CD4-positive, CD25-positive, alpha-beta regulatory T cell (primary cell): ENCODE data around the gene SETX. TPM values are rescaled to one million over a fixed set of nuclear protein-coding genes. Genes with fewer than 3 reads are reported as not detected.

Source experiments
- ATAC-seq, 2 donors: fragments of 150-1000 bp; cut with Tn5 transposase; one replicate each; pipeline ENCODE4 v1.10.0; 2021; ENCODE audit warnings: low read depth in 2 of 2, moderate number of reproducible peaks in 2 of 2, moderate library complexity in 1 of 2
- DNase-seq, 3 donors: peaks; one replicate each; pipeline versions ENCODE4 v3.0.0 to v3.0.0-alpha.2; 2012 to 2022; ENCODE audit warnings: mixed read lengths in 1 of 3
- H3K27ac ChIP-seq: one replicate; pipeline ENCODE4 v1.7.0; 2013; ENCODE audit warnings: mild to moderate bottlenecking, low read length; ENCODE audit not compliant: insufficient read depth, poor library complexity, severe bottlenecking
- H3K27me3 ChIP-seq: one replicate; pipeline ENCODE4 v1.7.0; 2013; ENCODE audit warnings: low read length; ENCODE audit not compliant: control insufficient read depth, insufficient read depth
- H3K36me3 ChIP-seq: one replicate; pipeline ENCODE4 v1.7.0; 2013; ENCODE audit warnings: mild to moderate bottlenecking, low read length, moderate library complexity; ENCODE audit not compliant: control insufficient read depth, insufficient read depth
- H3K4me1 ChIP-seq: 2 replicates; pipeline ENCODE4 v1.7.0; 2013; ENCODE audit warnings: mild to moderate bottlenecking, low read length; ENCODE audit not compliant: insufficient read depth, control insufficient read depth, poor library complexity, severe bottlenecking
- H3K4me3 ChIP-seq: one replicate; pipeline ENCODE4 v1.7.0; 2013; ENCODE audit warnings: low read depth, mild to moderate bottlenecking, low read length, moderate library complexity
- H3K9me3 ChIP-seq, 2 experiments: 1 replicate in 1 of 2; 2 replicates in 1 of 2; pipeline ENCODE4 v1.7.0; 2013; ENCODE audit warnings: low read length in 2 of 2, mild to moderate bottlenecking in 1 of 2, moderate library complexity in 1 of 2; ENCODE audit not compliant: control insufficient read depth in 2 of 2
- H3K27ac Mint-ChIP-seq, 3 donors: one replicate each; pipeline ENCODE4 v1.8.0; 2020 to 2022; ENCODE audit warnings: mild to moderate bottlenecking in 3 of 3, mixed read lengths in 3 of 3, moderate library complexity in 2 of 3
- H3K27me3 Mint-ChIP-seq: one replicate; pipeline ENCODE4 v1.8.0; 2022; ENCODE audit warnings: mild to moderate bottlenecking, mixed read lengths
- H3K36me3 Mint-ChIP-seq: one replicate; pipeline ENCODE4 v1.8.0; 2020; ENCODE audit warnings: mixed read lengths
- H3K4me1 Mint-ChIP-seq, 4 donors: one replicate each; pipeline ENCODE4 v1.8.0; 2020 to 2022; ENCODE audit warnings: mixed read lengths in 4 of 4, mild to moderate bottlenecking in 1 of 4
- H3K4me3 Mint-ChIP-seq, 4 donors: one replicate each; pipeline ENCODE4 v1.8.0; 2020 to 2022; ENCODE audit warnings: mild to moderate bottlenecking in 4 of 4, mixed read lengths in 4 of 4, moderate library complexity in 3 of 4
- H3K9me3 Mint-ChIP-seq, 7 donors: one replicate each; pipeline ENCODE4 v1.8.0; 2020 to 2022; ENCODE audit warnings: mixed read lengths in 7 of 7, mild to moderate bottlenecking in 3 of 7, moderate library complexity in 2 of 7
- polyA plus RNA-seq, 4 donors: library from polyadenylated mRNA; unstranded; fragments of 300-500 nt; fragmentation: Illumina TruSeq; gene quantifications; one replicate each; pipeline ENCODE4 v1.2.3, GENCODE V29; 2021
- total RNA-seq: library from RNA; stranded (reverse); gene quantifications from one replicate; pipeline ENCODE4 v1.2.3, GENCODE V29; 2022

The SETX gene
- total and polyA plus RNA-seq, 5 donors from 2014 or later: 22.6 to 70.5 (median 30.6) TPM

GRCh38 chr9:132328580-132328979, 26.2 kb downstream of the SETX start:
- Mint-ChIP-seq H3K4me1 (peaks cover 26 to 43% (median 34%) of the 10 kb centered on the region in 4 donors), H3K27ac (no peak overlapping the region), H3K4me3 (no peak overlapping the region), H3K27me3 (no peaks in the 10 kb centered on the region), H3K9me3 (peaks cover 0 to 10% (median 0%) of the 10 kb centered on the region in 7 donors), H3K36me3 (peaks cover 62% of the 10 kb centered on the region)
- ATAC-seq (no peak), DNase-seq (no peak)
- Histone ChIP-seq H3K9me3 (no peaks in the 10 kb centered on the region), H3K36me3 (peaks cover 67% of the 10 kb centered on the region), H3K4me3 (no peak overlapping the region), H3K4me1 (no peaks in the 10 kb centered on the region), H3K27me3 (no peaks in the 10 kb centered on the region), H3K27ac (no peak overlapping the region)

- Mint-ChIP-seq H3K9me3 (peaks cover 0 to 10% (median 0%) of the 10 kb centered on the region in 7 donors), H3K36me3 (peaks cover 60% of the 10 kb centered on the region), H3K4me3 (no peak overlapping the region), H3K27ac (peak overlapping the region in 1 of 3 donors; percentile 15), H3K27me3 (no peaks in the 10 kb centered on the region), H3K4me1 (peaks cover 35 to 47% (median 41%) of the 10 kb centered on the region in 4 donors)
- ATAC-seq (no peak), DNase-seq (no peak)
- Histone ChIP-seq H3K36me3 (peaks cover 60% of the 10 kb centered on the region), H3K9me3 (no peaks in the 10 kb centered on the region), H3K4me3 (no peak overlapping the region), H3K4me1 (no peaks in the 10 kb centered on the region), H3K27me3 (no peaks in the 10 kb centered on the region), H3K27ac (no peak overlapping the region)
Measured at GRCh38 chr9:132327537-132327936, 27.2 kb downstream of the SETX start.

GRCh38 chr9:132324425-132324824, 30.4 kb downstream of the SETX start:
- Histone ChIP-seq H3K27ac (no peak overlapping the region), H3K4me1 (peaks cover 6% of the 10 kb centered on the region), H3K27me3 (no peaks in the 10 kb centered on the region), H3K9me3 (no peaks in the 10 kb centered on the region), H3K4me3 (no peak overlapping the region), H3K36me3 (peaks cover 44% of the 10 kb centered on the region)
- no peak for ATAC-seq
- peak overlapping the region in 2 of 3 donors; percentile 2 to 75 for H3K27ac Mint-ChIP-seq
- no peaks in the 10 kb centered on the region for H3K27me3 Mint-ChIP-seq
- H3K36me3 Mint-ChIP-seq: peaks cover 37% of the 10 kb centered on the region
- DNase-seq: no peak
- H3K4me3 Mint-ChIP-seq: no peak overlapping the region
- peaks cover 40 to 58% (median 43%) of the 10 kb centered on the region in 4 donors for H3K4me1 Mint-ChIP-seq
- peaks cover 0 to 6% (median 0%) of the 10 kb centered on the region in 7 donors for H3K9me3 Mint-ChIP-seq

GRCh38 chr9:132319421-132320110, 35.2 kb downstream of the SETX start:
- Mint-ChIP-seq H3K9me3 (no peaks in the 10 kb centered on the region), H3K36me3 (peaks cover 22% of the 10 kb centered on the region), H3K4me3 (peak overlapping the region in 2 of 4 donors; percentile 1 to 18), H3K27me3 (no peaks in the 10 kb centered on the region), H3K4me1 (peaks cover 25 to 36% (median 32%) of the 10 kb centered on the region in 4 donors), H3K27ac (peak overlapping the region in 2 of 3 donors; percentile 74 to 87)
- no peaks in the 10 kb centered on the region for H3K9me3 ChIP-seq
- no peak overlapping the region for H3K27ac ChIP-seq
- ATAC-seq: no peak
- H3K4me3 ChIP-seq: no peak overlapping the region
- H3K4me1 ChIP-seq: peaks cover 6% of the 10 kb centered on the region
- peaks cover 45% of the 10 kb centered on the region for H3K36me3 ChIP-seq
- H3K27me3 ChIP-seq: no peaks in the 10 kb centered on the region
- DNase-seq: no peak

- no peaks in the 10 kb centered on the region for H3K9me3 Mint-ChIP-seq
- Histone ChIP-seq H3K27me3 (no peaks in the 10 kb centered on the region), H3K4me3 (no peak overlapping the region), H3K27ac (no peak overlapping the region), H3K4me1 (no peaks in the 10 kb centered on the region), H3K36me3 (peaks cover 65% of the 10 kb centered on the region), H3K9me3 (no peaks in the 10 kb centered on the region)
- peaks cover 45% of the 10 kb centered on the region for H3K36me3 Mint-ChIP-seq
- no peaks in the 10 kb centered on the region for H3K27me3 Mint-ChIP-seq
- peak overlapping the region in 1 of 3 donors; percentile 15 for H3K27ac Mint-ChIP-seq
- no peak overlapping the region for H3K4me3 Mint-ChIP-seq
- no peak for ATAC-seq
- DNase-seq: no peak
- peaks cover 26 to 45% (median 28%) of the 10 kb centered on the region in 4 donors for H3K4me1 Mint-ChIP-seq
Measured at GRCh38 chr9:132312873-132313272, 41.9 kb downstream of the SETX start.

- H3K4me3 ChIP-seq: no peak overlapping the region
- no peaks in the 10 kb centered on the region for H3K4me1 ChIP-seq
- ATAC-seq: no peak
- peaks cover 46% of the 10 kb centered on the region for H3K36me3 Mint-ChIP-seq
- H3K27me3 ChIP-seq: no peaks in the 10 kb centered on the region
- no peaks in the 10 kb centered on the region for H3K9me3 Mint-ChIP-seq
- peaks cover 66% of the 10 kb centered on the region for H3K36me3 ChIP-seq
- no peak for DNase-seq
- no peaks in the 10 kb centered on the region for H3K9me3 ChIP-seq
- no peak overlapping the region for H3K4me3 Mint-ChIP-seq
- peaks cover 26 to 47% (median 29%) of the 10 kb centered on the region in 4 donors for H3K4me1 Mint-ChIP-seq
- H3K27me3 Mint-ChIP-seq: no peaks in the 10 kb centered on the region
- H3K27ac Mint-ChIP-seq: peak overlapping the region in 2 of 3 donors; percentile 15 to 80
- H3K27ac ChIP-seq: no peak overlapping the region
Measured at GRCh38 chr9:132312426-132312825, 42.4 kb downstream of the SETX start.

GRCh38 chr9:132311978-132312377, 42.8 kb downstream of the SETX start:
- H3K36me3 Mint-ChIP-seq: peaks cover 46% of the 10 kb centered on the region
- no peak for DNase-seq
- ATAC-seq: no peak
- Histone ChIP-seq H3K4me1 (no peaks in the 10 kb centered on the region), H3K27ac (no peak overlapping the region), H3K27me3 (no peaks in the 10 kb centered on the region), H3K9me3 (no peaks in the 10 kb centered on the region), H3K4me3 (no peak overlapping the region), H3K36me3 (peaks cover 66% of the 10 kb centered on the region)
- H3K27me3 Mint-ChIP-seq: no peaks in the 10 kb centered on the region
- H3K27ac Mint-ChIP-seq: peak overlapping the region in 2 of 3 donors; percentile 49 to 80
- H3K9me3 Mint-ChIP-seq: no peaks in the 10 kb centered on the region
- H3K4me1 Mint-ChIP-seq: peaks cover 26 to 48% (median 29%) of the 10 kb centered on the region in 4 donors
- no peak overlapping the region for H3K4me3 Mint-ChIP-seq

GRCh38 chr9:132309056-132309455, 45.7 kb downstream of the SETX start:
- Histone ChIP-seq H3K27ac (no peak overlapping the region), H3K4me3 (no peak overlapping the region), H3K9me3 (no peaks in the 10 kb centered on the region), H3K4me1 (no peaks in the 10 kb centered on the region), H3K36me3 (peaks cover 71% of the 10 kb centered on the region), H3K27me3 (no peaks in the 10 kb centered on the region)
- DNase-seq (no peak), ATAC-seq (no peak)
- Mint-ChIP-seq H3K9me3 (no peaks in the 10 kb centered on the region), H3K4me3 (no peak overlapping the region), H3K27ac (peak overlapping the region in 1 of 3 donors; percentile 29), H3K36me3 (peaks cover 60% of the 10 kb centered on the region), H3K27me3 (no peaks in the 10 kb centered on the region), H3K4me1 (peaks cover 27 to 52% (median 34%) of the 10 kb centered on the region in 4 donors)
